K562 (cell line): ENCODE measurements around the gene ILK. TPM values are rescaled to one million over a fixed set of nuclear protein-coding genes. Genes with fewer than 3 reads are reported as not detected.
A peak's percentile ranks its signal among the peaks of the same experiment; 100 is the strongest.

Source experiments
- ATF1 ChIP-seq, 2 experiments: fragments of 450-650 bp in 1 of 2; IDR thresholded peaks; 2 replicates each; pipeline ENCODE4 v1.6.1; 2016; ENCODE audit warnings: missing compliant biosample characterization in 1 of 2, missing genetic modification characterization in 1 of 2
- CEBPB ChIP-seq: fragments of 450-650 bp; IDR thresholded peaks from 2 replicates; pipeline ENCODE4 v1.6.1; 2016; ENCODE audit warnings: missing genetic modification characterization, missing compliant biosample characterization
- ESRRA ChIP-seq: fragments of 450-650 bp; IDR thresholded peaks from 2 replicates; pipeline ENCODE4 v1.6.1; 2014; ENCODE audit warnings: low read depth, mild to moderate bottlenecking, moderate library complexity, borderline replicate concordance
- MAX ChIP-seq: sonication (generic); formaldehyde crosslinking; IDR thresholded peaks from 2 replicates; pipeline ENCODE4 v1.9.0; 2022; ENCODE audit warnings: mild to moderate bottlenecking, missing genetic modification reagents
- POLR3G ChIP-seq: IDR thresholded peaks from 2 replicates; pipeline ENCODE4 v1.6.1; 2011; ENCODE audit not compliant: insufficient read length, insufficient replicate concordance; ENCODE audit errors: extremely low read depth
- RCOR1 ChIP-seq, 2 experiments: IDR thresholded peaks; 2 replicates each; pipeline ENCODE4 v1.6.1; 2012; ENCODE audit warnings: low read depth in 2 of 2, low read length in 2 of 2, borderline replicate concordance in 1 of 2, improper control_type of control experiment in 1 of 2
- YY1 ChIP-seq, 3 experiments: IDR thresholded peaks; 2 replicates each; pipeline ENCODE4 v1.6.1; 2011; ENCODE audit warnings: low read length in 2 of 3, mild to moderate bottlenecking in 2 of 3, moderate library complexity in 2 of 3, borderline replicate concordance in 1 of 3, control low read depth in 1 of 3, low read depth in 1 of 3; ENCODE audit not compliant: insufficient read depth in 3 of 3, insufficient replicate concordance in 2 of 3, control insufficient read depth in 1 of 3, insufficient read length in 1 of 3; ENCODE audit errors: extremely low read depth in 1 of 3
- ZBTB40 ChIP-seq, 2 experiments: fragments of 450-650 bp in 1 of 2; sonication (generic) in 1 of 2; formaldehyde crosslinking in 1 of 2; IDR thresholded peaks; 2 replicates each; pipeline versions ENCODE4 v1.7.1 to v1.9.0; 2016 to 2022; ENCODE audit warnings: inconsistent platforms in 1 of 2, mild to moderate bottlenecking in 1 of 2, missing genetic modification reagents in 1 of 2
- ZNF239 ChIP-seq: fragments of 250-450 bp; sonication (Bioruptor Pico); IDR thresholded peaks from 2 replicates; pipeline ENCODE4 v1.4.0; 2020; ENCODE audit warnings: mild to moderate bottlenecking
- polyA plus RNA-seq, 8 experiments: library from polyadenylated mRNA; depleted of rRNA in 4 of 8; stranded (reverse) in 5 of 8; unstranded in 3 of 8; fragments of >200 nt; fragmentation: Nextera tagmentation in 2 of 8; fragmentation: Illumina TruSeq in 1 of 8; extraction: Ambion mirVana in 2 of 8; extraction: Trizol in 1 of 8; gene quantifications; 2 replicates each; pipeline versions ENCODE4 v1.2.1 to v1.2.3, GENCODE V29; 2011 to 2014; ENCODE audit warnings: inconsistent platforms in 1 of 8, missing spikeins in 1 of 8
- total RNA-seq, 7 experiments: library from RNA; depleted of rRNA in 6 of 7; stranded (reverse); fragments of >200 nt in 6 of 7; fragmentation: Illumina TruSeq in 2 of 7; extraction: Trizol in 2 of 7; gene quantifications; 2 replicates each; pipeline versions ENCODE4 v1.2.1 to v1.2.3, GENCODE V29; 2011 to 2021; ENCODE audit warnings: low replicate concordance in 1 of 7
- TF ChIP-seq, protein P1 (sequence below): fragments of 200-800 bp; sonication (Bioruptor generic); IDR thresholded peaks from 2 replicates; pipeline ENCODE4 v1.6.1; 2016; ENCODE audit warnings: missing genetic modification characterization, missing compliant biosample characterization

Gene ILK
- total and polyA plus RNA-seq, 9 of the 15 experiments (the other 6 are each of a cell fraction or from before 2014, with no cell fraction given): 43.3 to 95.9 (median 58.9) TPM

GRCh38 chr11:6563121-6563619 lies 40.4 kb upstream of the ILK start (continued):
- TF ChIP-seq, protein P1, sequence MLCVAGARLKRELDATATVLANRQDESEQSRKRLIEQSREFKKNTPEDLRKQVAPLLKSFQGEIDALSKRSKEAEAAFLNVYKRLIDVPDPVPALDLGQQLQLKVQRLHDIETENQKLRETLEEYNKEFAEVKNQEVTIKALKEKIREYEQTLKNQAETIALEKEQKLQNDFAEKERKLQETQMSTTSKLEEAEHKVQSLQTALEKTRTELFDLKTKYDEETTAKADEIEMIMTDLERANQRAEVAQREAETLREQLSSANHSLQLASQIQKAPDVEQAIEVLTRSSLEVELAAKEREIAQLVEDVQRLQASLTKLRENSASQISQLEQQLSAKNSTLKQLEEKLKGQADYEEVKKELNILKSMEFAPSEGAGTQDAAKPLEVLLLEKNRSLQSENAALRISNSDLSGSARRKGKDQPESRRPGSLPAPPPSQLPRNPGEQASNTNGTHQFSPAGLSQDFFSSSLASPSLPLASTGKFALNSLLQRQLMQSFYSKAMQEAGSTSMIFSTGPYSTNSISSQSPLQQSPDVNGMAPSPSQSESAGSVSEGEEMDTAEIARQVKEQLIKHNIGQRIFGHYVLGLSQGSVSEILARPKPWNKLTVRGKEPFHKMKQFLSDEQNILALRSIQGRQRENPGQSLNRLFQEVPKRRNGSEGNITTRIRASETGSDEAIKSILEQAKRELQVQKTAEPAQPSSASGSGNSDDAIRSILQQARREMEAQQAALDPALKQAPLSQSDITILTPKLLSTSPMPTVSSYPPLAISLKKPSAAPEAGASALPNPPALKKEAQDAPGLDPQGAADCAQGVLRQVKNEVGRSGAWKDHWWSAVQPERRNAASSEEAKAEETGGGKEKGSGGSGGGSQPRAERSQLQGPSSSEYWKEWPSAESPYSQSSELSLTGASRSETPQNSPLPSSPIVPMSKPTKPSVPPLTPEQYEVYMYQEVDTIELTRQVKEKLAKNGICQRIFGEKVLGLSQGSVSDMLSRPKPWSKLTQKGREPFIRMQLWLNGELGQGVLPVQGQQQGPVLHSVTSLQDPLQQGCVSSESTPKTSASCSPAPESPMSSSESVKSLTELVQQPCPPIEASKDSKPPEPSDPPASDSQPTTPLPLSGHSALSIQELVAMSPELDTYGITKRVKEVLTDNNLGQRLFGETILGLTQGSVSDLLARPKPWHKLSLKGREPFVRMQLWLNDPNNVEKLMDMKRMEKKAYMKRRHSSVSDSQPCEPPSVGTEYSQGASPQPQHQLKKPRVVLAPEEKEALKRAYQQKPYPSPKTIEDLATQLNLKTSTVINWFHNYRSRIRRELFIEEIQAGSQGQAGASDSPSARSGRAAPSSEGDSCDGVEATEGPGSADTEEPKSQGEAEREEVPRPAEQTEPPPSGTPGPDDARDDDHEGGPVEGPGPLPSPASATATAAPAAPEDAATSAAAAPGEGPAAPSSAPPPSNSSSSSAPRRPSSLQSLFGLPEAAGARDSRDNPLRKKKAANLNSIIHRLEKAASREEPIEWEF: no peak
- TF ChIP-seq ZNF239 (CRISPR knock-in tag) (no peak), YY1 (IDR thresholded peaks at IDR 0.05; ENCODE audit: borderline replicate concordance in 1 of 3, control insufficient read depth in 1 of 3, extremely low read depth in 1 of 3, insufficient read depth in 3 of 3, insufficient read length in 1 of 3, insufficient replicate concordance in 2 of 3, low read depth in 1 of 3, low read length in 2 of 3) (peak in 1 of 3 experiments; percentile 18), MAX (peak; percentile 39; the same call in 1 of the 2 replicates), ESRRA (peak; percentile 74), CEBPB (tag) (peak; percentile 91), POLR3G (no peak), RCOR1 (IDR thresholded peaks at IDR 0.05; ENCODE audit: borderline replicate concordance in 1 of 2, low read depth in 2 of 2, low read length in 2 of 2) (peak; percentile 70 to 93), ZBTB40 (IDR thresholded peaks at IDR 0.05) (no peak), ZBTB40 (CRISPR knock-in tag; IDR thresholded peaks at IDR 0.05) (no peak), ATF1 (CRISPR knock-in tag; IDR thresholded peaks at IDR 0.05) (no peak), ATF1 (tag; IDR thresholded peaks at IDR 0.05) (0 out of 2 replicates have a peak, but pooled peaks have one; percentile 27)
